Right lobe of liver (tissue), 6 donors: Measurements from ENCODE around the gene EMC6. TPM values are rescaled to one million over a fixed set of nuclear protein-coding genes. Genes with fewer than 3 reads are reported as not detected.

Source experiments
- ATAC-seq, 4 donors: fragments of 200-7000 bp; cut with Tn5 transposase; one replicate each; pipeline ENCODE4 v1.9.1; 2020; ENCODE audit warnings: mild to moderate bottlenecking in 4 of 4, moderate library complexity in 4 of 4
- DNase-seq, 3 donors: peaks; one replicate each; pipeline ENCODE4 v3.0.0-alpha.2; 2020
- H3K27ac ChIP-seq, 3 donors: fragments of 200-600 bp; one replicate each; pipeline ENCODE4 v1.8.0; 2022
- H3K27me3 ChIP-seq, 2 donors: fragments of 200-600 bp; one replicate each; pipeline ENCODE4 v1.8.0; 2022
- H3K36me3 ChIP-seq, 4 donors: fragments of 200-600 bp; sonication (generic) in 1 of 4; one replicate each; pipeline versions ENCODE4 v1.5.1 to v1.8.0; 2017 to 2022; ENCODE audit warnings: control low read depth in 1 of 4
- H3K4me1 ChIP-seq, 4 donors: fragments of 200-600 bp; sonication (generic) in 1 of 4; one replicate each; pipeline versions ENCODE4 v1.5.1 to v1.8.0; 2017 to 2022; ENCODE audit warnings: control low read depth in 1 of 4
- H3K4me3 ChIP-seq, 3 donors: fragments of 200-600 bp; one replicate each; pipeline ENCODE4 v1.8.0; 2022
- H3K9me3 ChIP-seq, 4 donors: fragments of 200-600 bp; sonication (generic) in 1 of 4; one replicate each; pipeline versions ENCODE4 v1.5.1 to v1.8.0; 2017 to 2022; ENCODE audit warnings: control low read depth in 1 of 4
- CTCF ChIP-seq, 4 donors: fragments of 200-600 bp in 3 of 4; fragments of 450-650 bp in 1 of 4; IDR thresholded peaks; one replicate each; pipeline versions ENCODE4 v1.5.1 to v1.8.0; 2016 to 2022; ENCODE audit warnings: antibody characterized with exemption in 4 of 4, mild to moderate bottlenecking in 2 of 4
- POLR2A ChIP-seq: fragments of 450-650 bp; IDR thresholded peaks from one replicate; pipeline ENCODE4 v1.6.1; 2017; ENCODE audit warnings: antibody characterized with exemption, mild to moderate bottlenecking
- WGBS: methylation state at CpG from one replicate; pipeline ENCODE4 v1.1.6; 2018; ENCODE audit warnings: low coverage, low lambda C conversion rate; ENCODE audit not compliant: insufficient coverage; ENCODE audit errors: missing lambda C conversion rate; 5-methylcytosine and 5-hydroxymethylcytosine counted together
- intact Hi-C, 2 donors: fragments of 100-400 bp; cut with DNase I; formaldehyde crosslinking; loops; one replicate each; pipeline versions ENCODE4 v1.11.2 to v1.14.1; 2022
- total RNA-seq, 6 experiments: library from RNA; depleted of rRNA in 2 of 6; stranded (reverse); fragments of >200 nt in 2 of 6; fragmentation: NEBNext Ultra II Directional in 3 of 6; extraction: Animal tissue kit (Norgen Biotek cat#: 25700) in 3 of 6; gene quantifications; one replicate each; pipeline versions ENCODE4 v1.1.0 to v1.2.4, GENCODE V29; 2016 to 2023
- donor health status: DM: no; HTN: yes; CAD: no.
- donor health status: DM: no; HTN: no; CAD: no.
- donor health status: DM: no; HTN: no; CAD: no.
- donor health status: DM: no; HTN: yes; CAD: no.
- donor health status: DM: no; HTN: yes; CAD: no.

Gene EMC6
- total RNA-seq, 6 experiments from 2014 or later: 19.7 to 27.7 (median 24.4) TPM

DNA sequence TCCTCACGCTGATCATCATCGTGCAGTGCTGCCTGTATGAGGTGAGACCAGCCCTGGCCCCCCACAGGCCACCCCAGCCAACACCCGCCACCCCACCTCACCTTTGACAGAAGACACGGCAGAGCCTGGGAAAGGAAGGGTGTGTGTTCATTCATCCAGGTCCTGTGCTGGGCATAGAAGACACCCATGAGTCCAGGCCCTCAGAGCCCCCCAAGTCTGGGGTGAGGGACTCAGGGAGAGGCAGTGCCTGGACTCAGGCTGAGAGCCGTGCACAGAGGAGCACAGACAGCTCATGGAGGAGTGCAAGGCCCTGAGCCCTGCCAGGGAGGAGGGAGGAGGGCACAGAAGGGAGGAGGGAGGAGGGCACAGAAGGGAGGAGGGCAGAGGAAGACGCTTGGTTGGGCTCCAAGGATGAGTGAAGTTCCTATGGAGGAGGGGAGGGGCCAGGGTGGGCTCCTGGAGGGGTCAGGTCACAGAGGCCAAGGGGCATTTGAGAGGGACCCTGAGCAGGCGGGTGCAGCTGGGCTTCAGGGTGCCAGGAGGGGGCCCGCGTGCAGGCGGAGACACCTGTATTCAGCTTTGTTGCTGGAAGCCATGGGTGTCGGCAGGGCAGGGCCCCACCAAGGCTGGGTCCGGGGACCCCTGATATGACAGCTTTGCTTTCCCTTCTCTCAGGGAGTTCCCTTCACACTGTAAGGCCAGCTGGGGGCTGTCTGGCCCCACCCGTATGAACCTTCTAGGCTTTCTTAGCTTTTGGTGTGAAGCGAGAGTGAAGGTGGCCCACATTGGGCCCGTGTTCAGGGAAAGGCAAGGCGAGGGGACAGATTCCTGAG, 11.6 kb upstream of the EMC6 start:
- ATAC-seq: no peak
- no peak overlapping the region for H3K27ac ChIP-seq
- peaks cover 0 to 13% (median 4%) of the 10 kb centered on the region in 4 donors for H3K4me1 ChIP-seq
- H3K9me3 ChIP-seq: no peaks in the 10 kb centered on the region
- TF ChIP-seq CTCF (IDR thresholded peaks at IDR 0.05): no peak
- TF ChIP-seq POLR2A: no peak
- intact Hi-C loops: no loop called here
- H3K27me3 ChIP-seq: no peaks in the 10 kb centered on the region
- WGBS: 73% methylated on average over 7 of the region's 16 CpGs
- DNase-seq: no peak
- no peaks in the 10 kb centered on the region for H3K36me3 ChIP-seq
- H3K4me3 ChIP-seq: no peak overlapping the region

GRCh38 chr17:3657588-3657869, 11.1 kb upstream of the EMC6 start:
- TF ChIP-seq CTCF (IDR thresholded peaks at IDR 0.05) (no peak), POLR2A (no peak)
- H3K36me3 ChIP-seq: no peaks in the 10 kb centered on the region
- ATAC-seq (no peak), DNase-seq (no peak)
- H3K4me1 ChIP-seq: peaks cover 0 to 16% (median 4%) of the 10 kb centered on the region in 4 donors
- 82% methylated on average over 3 of the region's 7 CpGs for WGBS
- H3K27ac ChIP-seq: no peak overlapping the region
- H3K4me3 ChIP-seq: no peak overlapping the region
- intact Hi-C loops: no loop called here
- H3K9me3 ChIP-seq: no peaks in the 10 kb centered on the region
- no peaks in the 10 kb centered on the region for H3K27me3 ChIP-seq

GRCh38 chr17:3657874-3658783, 10.5 kb upstream of the EMC6 start:
- intact Hi-C loops: no loop called here
- H3K27ac ChIP-seq: no peak overlapping the region
- 83% methylated on average over 7 of the region's 42 CpGs for WGBS

More at GRCh38 chr17:3657874-3658783, 10.5 kb upstream of the EMC6 start:
- peaks cover 0 to 16% (median 4%) of the 10 kb centered on the region in 4 donors for H3K4me1 ChIP-seq
- no peaks in the 10 kb centered on the region for H3K27me3 ChIP-seq
- no peaks in the 10 kb centered on the region for H3K36me3 ChIP-seq
- no peak for DNase-seq
- no peaks in the 10 kb centered on the region for H3K9me3 ChIP-seq
- ATAC-seq: no peak
- no peak for TF ChIP-seq POLR2A
- TF ChIP-seq CTCF (IDR thresholded peaks at IDR 0.05): no peak
- no peak overlapping the region for H3K4me3 ChIP-seq
